Naive thymus-derived CD4-positive, alpha-beta T cell (primary cell): Measurements from ENCODE around the gene SIK2. TPM values are rescaled to one million over a fixed set of nuclear protein-coding genes. Genes with fewer than 3 reads are reported as not detected.

Source experiments
- ATAC-seq: fragments of 150-1000 bp; cut with Tn5 transposase; 2 replicates; pipeline ENCODE4 v1.10.0; 2021; ENCODE audit warnings: mild to moderate bottlenecking, moderate library complexity
- CTCF ChIA-PET: fragments of 350-600 bp; sonication (Branson Sonifier 250); formaldehyde crosslinking; loops from one replicate; lab custom pipeline; 2021; ENCODE audit warnings: antibody characterized with exemption; lab: Charles Lee
- POLR2A ChIA-PET: fragments of 350-600 bp; sonication (Branson Sonifier 250); formaldehyde crosslinking; loops from one replicate; lab custom pipeline; 2021; ENCODE audit warnings: antibody characterized with exemption, inconsistent platforms; lab: Charles Lee
- DNase-seq, 9 donors: peaks; one replicate each; pipeline versions ENCODE4 v3.0.0 to v3.0.0-alpha.2; 2020 to 2022; ENCODE audit warnings: mixed read lengths in 1 of 9
- H3K27ac ChIP-seq: one replicate; pipeline ENCODE4 v1.7.0; 2013; ENCODE audit warnings: mild to moderate bottlenecking, low read depth, low read length, moderate library complexity
- H3K27me3 ChIP-seq, 2 donors: one replicate each; pipeline ENCODE4 v1.7.0; 2013; ENCODE audit warnings: low read length in 2 of 2, mild to moderate bottlenecking in 2 of 2, moderate library complexity in 2 of 2; ENCODE audit not compliant: control insufficient read depth in 2 of 2, insufficient read depth in 2 of 2
- H3K36me3 ChIP-seq, 3 experiments: 1 replicate in 2 of 3; 2 replicates in 1 of 3; pipeline ENCODE4 v1.7.0; 2013; ENCODE audit warnings: low read length in 3 of 3, mild to moderate bottlenecking in 3 of 3, moderate library complexity in 1 of 3; ENCODE audit not compliant: insufficient read depth in 3 of 3, control insufficient read depth in 2 of 3
- H3K4me1 ChIP-seq, 2 donors: one replicate each; pipeline ENCODE4 v1.7.0; 2013; ENCODE audit warnings: low read length in 2 of 2, mild to moderate bottlenecking in 2 of 2, moderate library complexity in 1 of 2; ENCODE audit not compliant: control insufficient read depth in 2 of 2, insufficient read depth in 2 of 2
- H3K4me3 ChIP-seq: 2 replicates; pipeline ENCODE4 v1.7.0; 2013; ENCODE audit warnings: mild to moderate bottlenecking, low read length
- H3K9me3 ChIP-seq, 3 experiments: 1 replicate in 2 of 3; 2 replicates in 1 of 3; pipeline ENCODE4 v1.7.0; 2013; ENCODE audit warnings: low read length in 3 of 3; ENCODE audit not compliant: control insufficient read depth in 2 of 3
- H3K27ac Mint-ChIP-seq, 9 donors: one replicate each; pipeline ENCODE4 v1.8.0; 2020 to 2022; ENCODE audit warnings: mixed read lengths in 9 of 9, mild to moderate bottlenecking in 8 of 9, moderate library complexity in 5 of 9, inconsistent platforms in 2 of 9
- H3K27me3 Mint-ChIP-seq, 5 donors: one replicate each; pipeline ENCODE4 v1.8.0; 2021 to 2022; ENCODE audit warnings: mixed read lengths in 5 of 5, mild to moderate bottlenecking in 1 of 5
- H3K36me3 Mint-ChIP-seq, 5 donors: one replicate each; pipeline ENCODE4 v1.8.0; 2020 to 2022; ENCODE audit warnings: mixed read lengths in 5 of 5, mild to moderate bottlenecking in 3 of 5, inconsistent platforms in 1 of 5
- H3K4me1 Mint-ChIP-seq, 7 donors: one replicate each; pipeline ENCODE4 v1.8.0; 2020 to 2022; ENCODE audit warnings: mixed read lengths in 7 of 7, mild to moderate bottlenecking in 3 of 7, inconsistent platforms in 1 of 7
- H3K4me3 Mint-ChIP-seq, 10 donors: one replicate each; pipeline ENCODE4 v1.8.0; 2020 to 2022; ENCODE audit warnings: mild to moderate bottlenecking in 10 of 10, mixed read lengths in 10 of 10, moderate library complexity in 6 of 10, inconsistent platforms in 2 of 10
- H3K9me3 Mint-ChIP-seq, 11 donors: one replicate each; pipeline ENCODE4 v1.8.0; 2020 to 2022; ENCODE audit warnings: mixed read lengths in 11 of 11, mild to moderate bottlenecking in 4 of 11, inconsistent platforms in 1 of 11, moderate library complexity in 1 of 11
- intact Hi-C, 2 donors: fragments of 100-400 bp; cut with micrococcal nuclease; formaldehyde crosslinking; loops; one replicate each; pipeline ENCODE4 v1.15.1; 2023
- polyA plus RNA-seq, 2 donors: library from polyadenylated mRNA; unstranded; fragments of 300-500 nt; fragmentation: Illumina TruSeq; gene quantifications; one replicate each; pipeline ENCODE4 v1.2.3, GENCODE V29; 2021
- total RNA-seq, 6 experiments: library from RNA in 5 of 6; stranded (reverse) in 5 of 6; gene quantifications; 1 replicate in 5 of 6; 2 replicates in 1 of 6; pipeline ENCODE4 v1.2.3 and lab custom pipeline; 2021 to 2026

SIK2 gene
- total and polyA plus RNA-seq, 7 experiments from 2014 or later = 0.19 to 12.9 (median 9.4) TPM

- CTCF ChIA-PET = no interaction called here
- Histone ChIP-seq H3K27ac (no peak overlapping the region), H3K4me3 (no peak overlapping the region), H3K4me1 (no peaks in the 10 kb centered on the region), H3K9me3 (no peaks in the 10 kb centered on the region), H3K36me3 (no peaks in the 10 kb centered on the region), H3K27me3 (no peaks in the 10 kb centered on the region)
- ATAC-seq = no peak
- H3K4me3 Mint-ChIP-seq = no peak overlapping the region
- intact Hi-C loops = no loop called here
- DNase-seq = peak in 1 of 9 donors; percentile 1
- POLR2A ChIA-PET = no interaction called here
- H3K27ac Mint-ChIP-seq = no peak overlapping the region
- H3K27me3 Mint-ChIP-seq = no peaks in the 10 kb centered on the region
- peaks cover 4 to 27% (median 13%) of the 10 kb centered on the region in 5 donors for H3K36me3 Mint-ChIP-seq
- H3K4me1 Mint-ChIP-seq = peaks cover 2 to 29% (median 21%) of the 10 kb centered on the region in 7 donors
- H3K9me3 Mint-ChIP-seq = peaks cover 0 to 2% (median 0%) of the 10 kb centered on the region in 11 donors
These were observed 29.4 kb downstream of the SIK2 start for GRCh38 chr11:111631666-111632039.

DNA sequence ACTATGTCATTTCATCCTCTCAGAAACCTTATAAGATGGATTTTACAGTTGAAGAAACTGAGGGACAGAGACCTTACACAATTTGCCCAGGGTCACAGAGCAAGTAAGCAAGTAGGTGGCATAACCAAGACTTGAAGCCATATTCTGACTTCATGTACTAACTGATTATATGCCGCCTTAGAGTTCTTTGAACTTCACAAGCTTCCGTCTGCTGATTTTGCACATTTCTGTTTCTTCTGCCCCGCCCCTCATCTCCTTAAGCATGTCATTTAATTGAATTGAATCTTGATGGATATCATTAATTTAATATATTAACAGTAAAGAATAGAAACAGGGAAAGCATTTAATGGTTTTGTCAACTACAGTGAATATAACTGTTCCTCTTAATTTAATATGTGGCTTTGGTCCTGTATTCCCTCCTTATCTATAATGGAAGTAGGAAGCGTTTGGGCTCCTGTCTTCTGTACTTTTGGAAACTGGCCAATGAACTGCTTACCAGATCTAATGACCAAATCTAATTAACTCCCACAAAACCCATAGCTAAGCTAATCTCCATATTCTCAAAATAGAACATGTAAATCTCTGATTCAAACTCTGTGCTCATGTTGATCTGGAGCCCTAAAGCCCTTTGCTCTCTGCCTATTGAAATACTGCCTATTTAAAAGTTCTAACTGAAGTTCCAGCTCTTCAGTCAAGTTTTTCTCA lies 30.4 kb downstream of the SIK2 start:
- no peak overlapping the region for H3K27ac Mint-ChIP-seq
- POLR2A ChIA-PET = no interaction called here

GRCh38 chr11:111633248-111633647 lies 31.0 kb downstream of the SIK2 start:
- Histone ChIP-seq H3K27ac (no peak overlapping the region), H3K36me3 (no peaks in the 10 kb centered on the region), H3K27me3 (no peaks in the 10 kb centered on the region), H3K9me3 (no peaks in the 10 kb centered on the region), H3K4me1 (no peaks in the 10 kb centered on the region), H3K4me3 (no peak overlapping the region)
- H3K36me3 Mint-ChIP-seq = peaks cover 4 to 30% (median 15%) of the 10 kb centered on the region in 5 donors
- H3K4me3 Mint-ChIP-seq = no peak overlapping the region
- POLR2A ChIA-PET = no interaction called here
- peaks cover 0 to 2% (median 0%) of the 10 kb centered on the region in 11 donors for H3K9me3 Mint-ChIP-seq
- CTCF ChIA-PET = no interaction called here
- DNase-seq (no peak), ATAC-seq (no peak)
- no peaks in the 10 kb centered on the region for H3K27me3 Mint-ChIP-seq
- intact Hi-C loops = no loop called here
- H3K27ac Mint-ChIP-seq = no peak overlapping the region
- peaks cover 4 to 35% (median 29%) of the 10 kb centered on the region in 7 donors for H3K4me1 Mint-ChIP-seq

More for the DNA sequence above, 30.4 kb downstream of the SIK2 start:
- Mint-ChIP-seq H3K9me3 (peaks cover 0 to 2% (median 0%) of the 10 kb centered on the region in 11 donors), H3K4me3 (no peak overlapping the region), H3K4me1 (peaks cover 3 to 31% (median 23%) of the 10 kb centered on the region in 7 donors), H3K27me3 (no peaks in the 10 kb centered on the region), H3K36me3 (peaks cover 4 to 28% (median 14%) of the 10 kb centered on the region in 5 donors)
- ATAC-seq (no peak), DNase-seq (no peak)
- Histone ChIP-seq H3K9me3 (no peaks in the 10 kb centered on the region), H3K27ac (no peak overlapping the region), H3K4me1 (no peaks in the 10 kb centered on the region), H3K4me3 (no peak overlapping the region), H3K36me3 (no peaks in the 10 kb centered on the region), H3K27me3 (no peaks in the 10 kb centered on the region)
- intact Hi-C loops = no loop called here
- CTCF ChIA-PET = interaction anchor here (0.7 kb wide), 1 partner anchor 125 kb away, joined by 3 read pairs; no protein-coding TSS in a partner anchor

- Mint-ChIP-seq H3K9me3 (peaks cover 0 to 2% (median 0%) of the 10 kb centered on the region in 11 donors), H3K27me3 (no peaks in the 10 kb centered on the region), H3K36me3 (peaks cover 0 to 31% (median 17%) of the 10 kb centered on the region in 5 donors), H3K4me3 (no peak overlapping the region), H3K4me1 (peaks cover 6 to 41% (median 29%) of the 10 kb centered on the region in 7 donors), H3K27ac (no peak overlapping the region)
- ChIA-PET POLR2A (no interaction called here), CTCF (no interaction called here)
- no peaks in the 10 kb centered on the region for H3K4me1 ChIP-seq
- no peak for DNase-seq
- H3K36me3 ChIP-seq = no peaks in the 10 kb centered on the region
- ATAC-seq = no peak
- intact Hi-C loops = no loop called here
- H3K9me3 ChIP-seq = no peaks in the 10 kb centered on the region
- no peak overlapping the region for H3K4me3 ChIP-seq
- H3K27me3 ChIP-seq = no peaks in the 10 kb centered on the region
- H3K27ac ChIP-seq = no peak overlapping the region
These were observed 31.6 kb downstream of the SIK2 start for GRCh38 chr11:111633756-111634362.

DNA sequence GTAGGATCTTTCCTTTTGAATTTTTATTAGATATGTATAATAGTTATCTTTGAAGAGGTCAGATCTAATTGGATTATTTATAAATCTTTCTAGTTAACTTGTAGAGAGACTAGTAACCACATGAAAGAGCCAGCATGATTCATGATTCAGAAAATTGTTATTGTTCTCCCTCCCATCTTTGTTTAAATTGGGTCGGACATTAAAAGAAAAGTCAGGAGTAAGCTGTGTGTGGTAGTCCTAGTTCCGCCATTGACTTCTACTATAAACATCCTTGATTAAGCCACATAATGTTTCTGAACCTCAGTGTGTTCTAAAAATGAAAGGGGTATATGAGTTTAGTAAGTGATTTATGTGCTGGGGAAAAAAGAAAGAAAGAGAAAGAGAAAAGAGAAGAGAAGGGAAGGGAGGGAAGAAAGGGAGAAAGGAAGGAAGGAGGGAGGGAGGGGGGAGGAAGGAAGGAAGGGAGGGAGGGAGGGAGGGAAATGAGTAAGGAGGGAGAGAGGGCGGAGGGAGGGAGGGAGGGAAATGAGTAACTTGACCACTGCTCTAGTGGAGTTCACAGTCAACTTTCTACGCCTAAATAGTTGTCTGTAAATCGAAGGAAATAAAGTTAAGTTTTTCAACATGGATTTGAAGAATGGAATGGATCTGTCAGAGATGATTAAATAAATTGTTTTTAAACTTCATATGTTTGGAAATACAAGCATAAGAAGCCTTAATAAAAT lies 32.9 kb downstream of the SIK2 start:
- no peaks in the 10 kb centered on the region for H3K36me3 ChIP-seq
- no peaks in the 10 kb centered on the region for H3K27me3 ChIP-seq
- ATAC-seq = no peak
- H3K9me3 ChIP-seq = no peaks in the 10 kb centered on the region
- ChIA-PET POLR2A (interaction anchor here (0.8 kb wide), 1 partner anchor 1717 kb away, joined by 3 read pairs; no protein-coding TSS in a partner anchor), CTCF (no interaction called here)
- H3K4me3 ChIP-seq = no peak overlapping the region
- peaks cover 0 to 2% (median 0%) of the 10 kb centered on the region in 11 donors for H3K9me3 Mint-ChIP-seq
- intact Hi-C loops = no loop called here
- H3K4me3 Mint-ChIP-seq = no peak overlapping the region
- H3K27ac Mint-ChIP-seq = no peak overlapping the region
- no peaks in the 10 kb centered on the region for H3K27me3 Mint-ChIP-seq
- no peak for DNase-seq
- no peak overlapping the region for H3K27ac ChIP-seq
- H3K36me3 Mint-ChIP-seq = peaks cover 0 to 34% (median 20%) of the 10 kb centered on the region in 5 donors
- no peaks in the 10 kb centered on the region for H3K4me1 ChIP-seq
- peaks cover 9 to 48% (median 29%) of the 10 kb centered on the region in 7 donors for H3K4me1 Mint-ChIP-seq

- peaks cover 0 to 34% (median 24%) of the 10 kb centered on the region in 5 donors for H3K36me3 Mint-ChIP-seq
- Histone ChIP-seq H3K9me3 (no peaks in the 10 kb centered on the region), H3K4me1 (no peaks in the 10 kb centered on the region), H3K4me3 (no peak overlapping the region), H3K27me3 (no peaks in the 10 kb centered on the region), H3K27ac (no peak overlapping the region), H3K36me3 (no peaks in the 10 kb centered on the region)
- ChIA-PET POLR2A (no interaction called here), CTCF (no interaction called here)
- no peaks in the 10 kb centered on the region for H3K27me3 Mint-ChIP-seq
- DNase-seq = no peak
- H3K9me3 Mint-ChIP-seq = peaks cover 0 to 2% (median 0%) of the 10 kb centered on the region in 11 donors
- intact Hi-C loops = no loop called here
- H3K27ac Mint-ChIP-seq = no peak overlapping the region
- H3K4me1 Mint-ChIP-seq = peaks cover 9 to 48% (median 29%) of the 10 kb centered on the region in 7 donors
- no peak overlapping the region for H3K4me3 Mint-ChIP-seq
- no peak for ATAC-seq
These were observed 33.4 kb downstream of the SIK2 start for GRCh38 chr11:111635706-111636045.
